ENCODE results near the gene HOXC13.
A peak's percentile ranks its signal among the peaks of the same experiment; 100 is the strongest.

The HOXC13 gene

GRCh38 chr12:53951577-53952334, 13.1 kb downstream of the HOXC13 start:
- peaks cover 19% of the 10 kb centered on the region for H3K4me1 ChIP-seq (ENCODE audit: control insufficient read depth, insufficient read depth, low read length)
- no peak for DNase-seq (ENCODE audit: low read depth)
- H3K9me3 ChIP-seq (ENCODE audit: control insufficient read depth, low read length) = no peaks in the 10 kb centered on the region
- peaks cover 99% of the 10 kb centered on the region for H3K27me3 ChIP-seq (replicated peaks; ENCODE audit: control insufficient read depth, insufficient read depth, low read length)
- no peak overlapping the region for H3K4me3 ChIP-seq (ENCODE audit: low read length)
- no peak overlapping the region for H3K9ac ChIP-seq (ENCODE audit: low read length)
- no peaks in the 10 kb centered on the region for H3K36me3 ChIP-seq (ENCODE audit: control insufficient read depth, insufficient read depth, low read length, severe bottlenecking)

GRCh38 chr12:53952335-53952694, 13.7 kb downstream of the HOXC13 start:
- Histone ChIP-seq H3K4me3 (ENCODE audit: low read length) (no peak overlapping the region), H3K36me3 (ENCODE audit: control insufficient read depth, insufficient read depth, low read length, severe bottlenecking) (no peaks in the 10 kb centered on the region), H3K9ac (ENCODE audit: low read length) (no peak overlapping the region), H3K9me3 (ENCODE audit: control insufficient read depth, low read length) (no peaks in the 10 kb centered on the region), H3K27me3 (replicated peaks; ENCODE audit: control insufficient read depth, insufficient read depth, low read length) (peaks cover 99% of the 10 kb centered on the region), H3K4me1 (ENCODE audit: control insufficient read depth, insufficient read depth, low read length) (peaks cover 19% of the 10 kb centered on the region)
- no peak for DNase-seq (ENCODE audit: low read depth)

GRCh38 chr12:53952871-53953734, 14.5 kb downstream of the HOXC13 start:
- peaks cover 19% of the 10 kb centered on the region for H3K4me1 ChIP-seq (ENCODE audit: control insufficient read depth, insufficient read depth, low read length)
- no peak overlapping the region for H3K4me3 ChIP-seq (ENCODE audit: low read length)
- peaks cover 98% of the 10 kb centered on the region for H3K27me3 ChIP-seq (replicated peaks; ENCODE audit: control insufficient read depth, insufficient read depth, low read length)
- H3K9me3 ChIP-seq (ENCODE audit: control insufficient read depth, low read length) = no peaks in the 10 kb centered on the region
- H3K36me3 ChIP-seq (ENCODE audit: control insufficient read depth, insufficient read depth, low read length, severe bottlenecking) = no peaks in the 10 kb centered on the region
- H3K9ac ChIP-seq (ENCODE audit: low read length) = no peak overlapping the region
- peak; percentile 29 for DNase-seq (ENCODE audit: low read depth)

- Histone ChIP-seq H3K9me3 (ENCODE audit: control insufficient read depth, low read length) (no peaks in the 10 kb centered on the region), H3K27me3 (replicated peaks; ENCODE audit: control insufficient read depth, insufficient read depth, low read length) (peaks cover 99% of the 10 kb centered on the region), H3K4me1 (ENCODE audit: control insufficient read depth, insufficient read depth, low read length) (peaks cover 19% of the 10 kb centered on the region), H3K4me3 (ENCODE audit: low read length) (no peak overlapping the region), H3K9ac (ENCODE audit: low read length) (no peak overlapping the region), H3K36me3 (ENCODE audit: control insufficient read depth, insufficient read depth, low read length, severe bottlenecking) (no peaks in the 10 kb centered on the region)
- DNase-seq (ENCODE audit: low read depth) = no peak
Observed at GRCh38 chr12:53953831-53954693, 15.4 kb downstream of the HOXC13 start.

- H3K9me3 ChIP-seq (ENCODE audit: control insufficient read depth, low read length) = no peaks in the 10 kb centered on the region
- no peaks in the 10 kb centered on the region for H3K36me3 ChIP-seq (ENCODE audit: control insufficient read depth, insufficient read depth, low read length, severe bottlenecking)
- no peak within 1 kb of the TSS for H3K4me3 ChIP-seq (ENCODE audit: low read length)
- H3K27me3 ChIP-seq (replicated peaks; ENCODE audit: control insufficient read depth, insufficient read depth, low read length) = peaks cover 99% of the 10 kb centered on the region
- peaks cover 19% of the 10 kb centered on the region for H3K4me1 ChIP-seq (ENCODE audit: control insufficient read depth, insufficient read depth, low read length)
- H3K9ac ChIP-seq (ENCODE audit: low read length) = no peak within 1 kb of the TSS
- DNase-seq (ENCODE audit: low read depth) = no peak
Observed at GRCh38 chr12:53954694-53955035, 16.0 kb downstream of the HOXC13 start, which contains the start of gene HOXC12. HOXC12 (plus strand) TSS chr12:53954903; CDS start chr12:53954930, 27 bp downstream.

GRCh38 chr12:53955036-53955775, 16.6 kb downstream of the HOXC13 start:
- no peak overlapping the region for H3K9ac ChIP-seq (ENCODE audit: low read length)
- H3K36me3 ChIP-seq (ENCODE audit: control insufficient read depth, insufficient read depth, low read length, severe bottlenecking) = no peaks in the 10 kb centered on the region
- peaks cover 99% of the 10 kb centered on the region for H3K27me3 ChIP-seq (replicated peaks; ENCODE audit: control insufficient read depth, insufficient read depth, low read length)
- H3K9me3 ChIP-seq (ENCODE audit: control insufficient read depth, low read length) = peaks cover 4% of the 10 kb centered on the region
- no peak for DNase-seq (ENCODE audit: low read depth)
- H3K4me3 ChIP-seq (ENCODE audit: low read length) = no peak overlapping the region
- H3K4me1 ChIP-seq (ENCODE audit: control insufficient read depth, insufficient read depth, low read length) = peaks cover 19% of the 10 kb centered on the region

- Histone ChIP-seq H3K36me3 (ENCODE audit: control insufficient read depth, insufficient read depth, low read length, severe bottlenecking) (no peaks in the 10 kb centered on the region), H3K27me3 (replicated peaks; ENCODE audit: control insufficient read depth, insufficient read depth, low read length) (peaks cover 99% of the 10 kb centered on the region), H3K9ac (ENCODE audit: low read length) (no peak overlapping the region), H3K9me3 (ENCODE audit: control insufficient read depth, low read length) (peaks cover 5% of the 10 kb centered on the region), H3K4me3 (ENCODE audit: low read length) (no peak overlapping the region), H3K4me1 (ENCODE audit: control insufficient read depth, insufficient read depth, low read length) (peaks cover 19% of the 10 kb centered on the region)
- DNase-seq (ENCODE audit: low read depth) = no peak
Observed at GRCh38 chr12:53955776-53956250, 17.2 kb downstream of the HOXC13 start.

GRCh38 chr12:53956251-53956887, 17.7 kb downstream of the HOXC13 start:
- peaks cover 19% of the 10 kb centered on the region for H3K4me1 ChIP-seq (ENCODE audit: control insufficient read depth, insufficient read depth, low read length)
- H3K27me3 ChIP-seq (replicated peaks; ENCODE audit: control insufficient read depth, insufficient read depth, low read length) = peaks cover 96% of the 10 kb centered on the region
- DNase-seq (ENCODE audit: low read depth) = no peak
- no peaks in the 10 kb centered on the region for H3K36me3 ChIP-seq (ENCODE audit: control insufficient read depth, insufficient read depth, low read length, severe bottlenecking)
- no peak overlapping the region for H3K4me3 ChIP-seq (ENCODE audit: low read length)
- peaks cover 5% of the 10 kb centered on the region for H3K9me3 ChIP-seq (ENCODE audit: control insufficient read depth, low read length)
- H3K9ac ChIP-seq (ENCODE audit: low read length) = no peak overlapping the region

GRCh38 chr12:53956914-53957536, 18.4 kb downstream of the HOXC13 start:
- H3K4me3 ChIP-seq (ENCODE audit: low read length) = no peak overlapping the region
- DNase-seq (ENCODE audit: low read depth) = no peak
- peaks cover 96% of the 10 kb centered on the region for H3K27me3 ChIP-seq (replicated peaks; ENCODE audit: control insufficient read depth, insufficient read depth, low read length)
- peaks cover 15% of the 10 kb centered on the region for H3K4me1 ChIP-seq (ENCODE audit: control insufficient read depth, insufficient read depth, low read length)
- H3K9me3 ChIP-seq (ENCODE audit: control insufficient read depth, low read length) = peaks cover 5% of the 10 kb centered on the region
- H3K36me3 ChIP-seq (ENCODE audit: control insufficient read depth, insufficient read depth, low read length, severe bottlenecking) = no peaks in the 10 kb centered on the region
- no peak overlapping the region for H3K9ac ChIP-seq (ENCODE audit: low read length)

GRCh38 chr12:53958128-53958527, 19.5 kb downstream of the HOXC13 start:
- Histone ChIP-seq H3K36me3 (ENCODE audit: control insufficient read depth, insufficient read depth, low read length, severe bottlenecking) (no peaks in the 10 kb centered on the region), H3K4me3 (ENCODE audit: low read length) (no peak overlapping the region)

More at GRCh38 chr12:53958128-53958527, 19.5 kb downstream of the HOXC13 start:
- peaks cover 96% of the 10 kb centered on the region for H3K27me3 ChIP-seq (replicated peaks; ENCODE audit: control insufficient read depth, insufficient read depth, low read length)
- H3K9ac ChIP-seq (ENCODE audit: low read length) = no peak overlapping the region
- peaks cover 5% of the 10 kb centered on the region for H3K9me3 ChIP-seq (ENCODE audit: control insufficient read depth, low read length)
- H3K4me1 ChIP-seq (ENCODE audit: control insufficient read depth, insufficient read depth, low read length) = peaks cover 6% of the 10 kb centered on the region
- DNase-seq (ENCODE audit: low read depth) = no peak
